Activated CD8-positive, alpha-beta T cell treated with anti-CD3 and anti-CD28 coated beads, Interleukin-2, amount 10 ng/mL, durations not matched to agents 7 days and 5 days (primary cell): ENCODE data around the gene CLTB. TPM values are rescaled to one million over a fixed set of nuclear protein-coding genes. Genes with fewer than 3 reads are reported as not detected.

Experiments
- ATAC-seq: fragments of 150-1000 bp; cut with Tn5 transposase; one replicate; pipeline ENCODE4 v1.10.0; 2021; ENCODE audit warnings: moderate library complexity
- CTCF ChIA-PET: fragments of 350-600 bp; sonication (Branson Sonifier 250); formaldehyde crosslinking; loops from one replicate; lab custom pipeline; 2021; ENCODE audit warnings: antibody characterized with exemption; lab: Charles Lee
- POLR2A ChIA-PET: fragments of 350-600 bp; sonication (Branson Sonifier 250); formaldehyde crosslinking; loops from one replicate; lab custom pipeline; 2021; ENCODE audit warnings: antibody characterized with exemption; lab: Charles Lee
- DNase-seq: peaks from one replicate; pipeline ENCODE4 v3.0.0-alpha.2; 2020
- H3K27ac Mint-ChIP-seq: one replicate; pipeline ENCODE4 v1.8.0; 2021; ENCODE audit warnings: mild to moderate bottlenecking, mixed read lengths
- H3K27me3 Mint-ChIP-seq: one replicate; pipeline ENCODE4 v1.8.0; 2021; ENCODE audit warnings: low read depth, mixed read lengths
- H3K36me3 Mint-ChIP-seq: one replicate; pipeline ENCODE4 v1.8.0; 2021; ENCODE audit warnings: low read depth, mixed read lengths
- H3K4me1 Mint-ChIP-seq: one replicate; pipeline ENCODE4 v1.8.0; 2021; ENCODE audit warnings: low read depth, mixed read lengths
- H3K4me3 Mint-ChIP-seq: one replicate; pipeline ENCODE4 v1.8.0; 2021; ENCODE audit warnings: mild to moderate bottlenecking, mixed read lengths
- H3K9me3 Mint-ChIP-seq: one replicate; pipeline ENCODE4 v1.8.0; 2022; ENCODE audit warnings: mixed read lengths; ENCODE audit not compliant: insufficient read depth
- total RNA-seq, 2 experiments: library from RNA; stranded (reverse); gene quantifications; one replicate each; pipeline ENCODE4 v1.2.3, GENCODE V29; 2021

Gene CLTB
- total RNA-seq, 2 experiments from 2014 or later = 65.4 to 67.7 TPM

DNA sequence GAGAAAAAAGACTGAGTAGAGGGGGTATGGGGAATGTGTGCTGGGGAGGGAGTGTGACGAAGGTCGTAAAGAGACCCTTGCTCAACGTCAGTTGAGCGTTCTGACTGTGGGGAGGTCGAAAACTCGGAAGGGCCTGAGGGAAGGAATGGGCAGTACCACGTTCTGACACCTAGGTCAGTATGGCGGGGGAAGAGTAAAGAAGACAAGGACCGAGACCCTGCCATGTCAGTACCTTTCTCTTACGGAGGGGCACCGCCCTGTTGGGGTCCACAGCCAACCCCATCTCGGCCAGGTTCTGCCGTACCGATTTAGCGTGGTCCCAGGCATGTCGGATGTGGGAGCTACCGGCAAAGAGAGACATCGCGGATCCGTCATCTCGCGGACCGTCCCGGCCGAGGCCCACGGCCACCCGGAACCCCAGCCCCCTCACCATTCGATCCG is 28.3 kb downstream of the CLTB start:
- Mint-ChIP-seq H3K36me3 (peaks cover 63% of the 10 kb centered on the region), H3K9me3 (no peaks in the 10 kb centered on the region)
- CTCF ChIA-PET = no interaction called here

DNA sequence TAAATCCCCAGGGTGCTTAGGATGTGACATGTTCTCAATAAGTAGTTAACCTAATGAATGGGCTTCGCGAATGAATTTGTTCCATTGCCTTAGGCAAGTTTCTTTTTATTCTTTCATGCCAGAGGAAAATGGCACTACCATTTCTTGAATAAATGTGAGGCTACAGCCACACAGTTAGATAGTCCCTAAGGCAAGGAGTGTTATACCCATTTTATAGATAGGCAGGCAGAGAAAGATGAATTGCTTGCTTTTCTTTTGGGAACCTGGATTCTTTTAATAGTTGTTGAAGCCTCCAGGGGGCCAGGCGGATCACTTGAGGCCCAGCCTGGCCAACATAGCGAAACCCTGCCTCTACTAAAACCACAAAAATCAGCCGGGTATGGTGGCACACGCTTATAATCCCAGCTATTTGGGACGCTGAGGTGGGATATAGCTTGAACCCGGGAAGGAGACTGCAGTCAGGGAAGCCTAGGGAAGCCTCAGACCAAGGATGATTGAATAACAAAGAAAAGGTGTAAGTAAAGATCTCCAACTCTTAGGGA is 28.9 kb downstream of the CLTB start:
- Mint-ChIP-seq H3K27me3 (no peaks in the 10 kb centered on the region), H3K4me3 (peak overlapping the region; percentile 93), H3K4me1 (peaks cover 38% of the 10 kb centered on the region), H3K9me3 (no peaks in the 10 kb centered on the region), H3K27ac (peak overlapping the region; percentile 99), H3K36me3 (peaks cover 66% of the 10 kb centered on the region)
- CTCF ChIA-PET = interaction anchor here (0.5 kb wide), 1 partner anchor 58 kb away, joined by 3 read pairs; no protein-coding TSS in a partner anchor
- DNase-seq = no peak
- no peak for ATAC-seq
- POLR2A ChIA-PET = interaction anchor here (0.6 to 1.0 kb wide), 2 partner anchors 150 to 1685 kb away, joined by 4 read pairs; partner anchors contain the start of gene RNF44

More for the DNA sequence above, 28.3 kb downstream of the CLTB start:
- peaks cover 38% of the 10 kb centered on the region for H3K4me1 Mint-ChIP-seq
- H3K27me3 Mint-ChIP-seq = no peaks in the 10 kb centered on the region
- peak overlapping the region; percentile 99 for H3K27ac Mint-ChIP-seq
- DNase-seq (peak; percentile 26), ATAC-seq (peak; percentile 2)
- peak overlapping the region; percentile 93 for H3K4me3 Mint-ChIP-seq
- POLR2A ChIA-PET = interaction anchor here (0.6 to 1.0 kb wide), 3 partner anchors 28 to 1684 kb away, joined by 4 read pairs; partner anchors contain the start of genes CLTB and RNF44

DNA sequence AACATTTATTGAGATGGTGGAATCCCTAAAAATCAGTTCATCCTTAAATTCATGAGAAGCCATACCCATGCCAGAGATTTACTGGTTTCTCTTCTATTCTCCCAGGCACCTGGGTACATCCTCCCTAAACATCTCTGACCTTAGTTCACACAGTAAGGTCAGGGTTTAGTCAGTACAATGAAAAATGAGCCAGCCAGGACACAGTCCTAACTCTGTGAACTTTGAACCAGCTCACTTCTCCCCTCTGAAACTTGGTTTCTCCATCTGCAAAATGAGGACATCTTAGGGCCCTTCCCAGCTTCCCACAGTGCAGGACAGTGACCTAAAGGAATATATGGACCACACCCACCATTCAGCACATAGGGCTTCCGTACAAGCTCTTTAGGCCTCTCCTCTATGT is 29.8 kb downstream of the CLTB start:
- no peaks in the 10 kb centered on the region for H3K27me3 Mint-ChIP-seq
- peaks cover 67% of the 10 kb centered on the region for H3K36me3 Mint-ChIP-seq
- ATAC-seq (no peak), DNase-seq (no peak)
- CTCF ChIA-PET = no interaction called here
- peak overlapping the region; percentile 93 for H3K4me3 Mint-ChIP-seq
- H3K27ac Mint-ChIP-seq = peak overlapping the region; percentile 41
- peaks cover 33% of the 10 kb centered on the region for H3K4me1 Mint-ChIP-seq
- POLR2A ChIA-PET = interaction anchor here (1.1 to 1.3 kb wide), 2 partner anchors 61 to 149 kb away, joined by 3 to 5 read pairs; partner anchors contain the start of gene FAF2
- no peaks in the 10 kb centered on the region for H3K9me3 Mint-ChIP-seq

DNA sequence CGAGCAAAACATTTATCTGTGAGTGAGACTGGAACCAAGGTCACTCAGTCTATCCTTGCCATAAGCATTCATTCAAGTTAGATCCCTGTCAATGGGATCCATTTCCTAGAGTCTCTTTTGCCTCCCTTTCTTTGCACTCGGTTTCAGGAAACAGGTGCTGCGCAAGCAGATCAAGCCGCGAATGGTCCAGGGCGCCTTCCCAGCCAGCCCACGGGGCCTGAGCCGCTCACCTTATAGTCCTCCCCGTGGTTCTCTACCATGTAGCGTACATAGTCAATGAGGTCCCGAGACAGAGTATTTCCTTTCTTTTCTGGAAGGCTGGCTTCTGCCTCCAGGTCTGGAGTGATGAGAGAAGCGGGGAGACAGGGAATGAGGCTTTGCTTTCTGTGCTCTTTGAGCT is 31.3 kb downstream of the CLTB start:
- no peaks in the 10 kb centered on the region for H3K27me3 Mint-ChIP-seq
- peaks cover 67% of the 10 kb centered on the region for H3K36me3 Mint-ChIP-seq
- ATAC-seq (no peak), DNase-seq (no peak)
- H3K4me1 Mint-ChIP-seq = peaks cover 27% of the 10 kb centered on the region
- ChIA-PET POLR2A (no interaction called here), CTCF (no interaction called here)
- H3K9me3 Mint-ChIP-seq = no peaks in the 10 kb centered on the region
- no peak overlapping the region for H3K27ac Mint-ChIP-seq
- H3K4me3 Mint-ChIP-seq = no peak overlapping the region

DNA sequence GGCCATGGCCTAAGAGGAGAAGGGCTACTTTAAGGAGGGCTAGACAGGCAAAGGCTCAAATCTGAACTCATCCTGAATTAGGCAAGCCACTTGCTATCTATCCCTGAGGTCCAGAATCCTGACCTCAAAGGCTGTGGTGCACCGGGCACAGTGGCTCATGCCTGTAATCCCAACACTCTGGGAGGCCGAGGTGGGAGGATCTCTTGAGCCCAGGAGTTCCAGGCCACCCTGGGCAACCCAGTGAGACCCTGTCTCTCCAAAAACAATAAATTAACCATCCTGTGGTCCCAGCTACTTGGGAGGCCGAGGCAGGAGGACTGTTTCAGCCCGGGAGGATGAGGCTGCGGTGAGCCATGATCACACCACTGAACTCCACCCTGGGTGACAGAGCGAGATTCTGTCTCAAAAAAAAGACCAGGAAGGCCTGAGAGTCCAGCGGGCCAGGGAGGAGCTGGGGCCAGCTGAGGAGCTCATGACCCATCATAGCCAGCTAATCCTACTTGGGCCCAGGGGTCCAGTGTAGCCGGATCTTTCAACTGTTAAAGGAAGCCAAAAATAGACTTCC is 31.9 kb downstream of the CLTB start:
- H3K27me3 Mint-ChIP-seq = no peaks in the 10 kb centered on the region
- peaks cover 66% of the 10 kb centered on the region for H3K36me3 Mint-ChIP-seq
- peaks cover 24% of the 10 kb centered on the region for H3K4me1 Mint-ChIP-seq
- no peak overlapping the region for H3K4me3 Mint-ChIP-seq
- POLR2A ChIA-PET = no interaction called here
- no peak overlapping the region for H3K27ac Mint-ChIP-seq
- no peaks in the 10 kb centered on the region for H3K9me3 Mint-ChIP-seq
- no peak for ATAC-seq
- CTCF ChIA-PET = no interaction called here
- no peak for DNase-seq

DNA sequence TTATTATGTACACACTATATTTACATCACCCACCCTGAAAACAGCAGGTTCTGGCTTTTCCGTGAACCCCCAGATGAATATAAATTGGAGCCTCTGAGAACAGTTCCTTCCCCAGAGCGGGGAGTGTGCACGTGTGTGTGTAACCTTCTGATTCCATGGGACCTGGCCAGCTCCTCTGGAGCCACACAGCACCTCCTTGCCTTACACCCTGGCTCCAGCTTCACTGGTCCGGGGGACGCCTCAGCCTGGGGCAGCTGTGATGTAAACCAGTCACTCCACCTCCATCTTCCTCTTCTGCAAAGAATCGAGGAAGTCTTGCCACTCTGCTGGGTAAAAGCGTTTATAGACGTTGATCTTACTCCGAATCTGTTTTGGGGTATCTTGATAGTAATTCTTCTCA is 32.4 kb downstream of the CLTB start:
- ATAC-seq (no peak), DNase-seq (no peak)
- no peak overlapping the region for H3K4me3 Mint-ChIP-seq
- H3K4me1 Mint-ChIP-seq = peaks cover 24% of the 10 kb centered on the region
- CTCF ChIA-PET = no interaction called here
- H3K27ac Mint-ChIP-seq = no peak overlapping the region
- POLR2A ChIA-PET = no interaction called here
- no peaks in the 10 kb centered on the region for H3K9me3 Mint-ChIP-seq
- no peaks in the 10 kb centered on the region for H3K27me3 Mint-ChIP-seq
- peaks cover 66% of the 10 kb centered on the region for H3K36me3 Mint-ChIP-seq

DNA sequence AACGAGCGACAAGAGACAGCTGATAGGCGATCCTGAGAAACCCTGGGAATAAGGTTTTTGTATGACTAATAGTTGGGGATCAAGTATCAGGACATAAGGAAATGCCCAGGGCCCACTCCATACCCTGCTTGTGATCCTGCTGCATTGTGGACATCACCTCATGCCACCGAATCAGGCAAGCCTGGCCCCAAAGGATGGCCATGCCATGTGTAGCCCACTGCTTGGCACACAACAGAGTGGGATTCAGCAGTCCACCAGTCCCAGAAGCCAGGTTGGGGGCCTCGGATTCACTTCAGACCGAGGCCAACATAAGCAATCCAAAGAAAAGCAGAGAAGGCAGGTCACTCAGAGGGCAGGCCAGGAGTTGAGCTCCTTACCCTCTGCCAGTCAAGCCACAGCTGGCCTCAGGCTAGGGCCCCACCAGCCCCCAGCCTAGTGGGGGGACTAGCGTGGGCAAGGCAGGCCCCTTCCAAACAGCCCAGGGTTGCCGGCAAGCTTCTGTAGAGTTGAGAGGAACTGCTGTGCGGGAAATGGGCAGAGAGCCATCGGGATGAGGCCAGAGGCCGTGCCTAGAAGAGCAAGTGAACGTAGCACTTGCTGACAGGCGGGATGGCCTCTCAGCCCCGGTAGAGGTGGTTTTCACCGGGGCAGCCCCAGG is 33.0 kb downstream of the CLTB start:
- CTCF ChIA-PET = no interaction called here
- Mint-ChIP-seq H3K27ac (no peak overlapping the region), H3K9me3 (no peaks in the 10 kb centered on the region), H3K4me1 (peaks cover 24% of the 10 kb centered on the region), H3K4me3 (no peak overlapping the region), H3K27me3 (no peaks in the 10 kb centered on the region), H3K36me3 (peaks cover 66% of the 10 kb centered on the region)
- POLR2A ChIA-PET = no interaction called here
- DNase-seq (no peak), ATAC-seq (no peak)

DNA sequence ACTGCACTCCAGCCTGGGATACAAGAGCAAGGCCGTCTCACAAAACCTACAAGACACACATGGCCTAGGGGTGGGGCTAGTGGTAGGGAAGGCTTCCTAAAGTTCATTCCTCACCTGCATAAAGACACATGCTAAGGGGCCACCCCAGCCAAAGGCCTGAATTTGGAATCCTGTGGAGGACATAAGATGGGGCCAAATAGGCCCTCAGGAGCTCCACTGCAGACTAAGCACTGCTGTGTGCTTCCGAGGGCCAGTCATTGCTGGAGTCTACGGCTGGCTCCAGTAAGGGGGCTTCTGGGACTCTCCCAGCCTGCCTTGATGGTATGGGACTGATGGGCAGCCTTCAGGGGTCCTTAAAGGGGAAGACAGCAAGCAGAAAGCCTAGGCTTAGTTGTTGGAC is 33.6 kb downstream of the CLTB start:
- Mint-ChIP-seq H3K4me3 (no peak overlapping the region), H3K27me3 (no peaks in the 10 kb centered on the region), H3K36me3 (peaks cover 62% of the 10 kb centered on the region), H3K9me3 (no peaks in the 10 kb centered on the region), H3K27ac (no peak overlapping the region), H3K4me1 (peaks cover 24% of the 10 kb centered on the region)
- DNase-seq (no peak), ATAC-seq (no peak)
- ChIA-PET POLR2A (no interaction called here), CTCF (no interaction called here)

DNA sequence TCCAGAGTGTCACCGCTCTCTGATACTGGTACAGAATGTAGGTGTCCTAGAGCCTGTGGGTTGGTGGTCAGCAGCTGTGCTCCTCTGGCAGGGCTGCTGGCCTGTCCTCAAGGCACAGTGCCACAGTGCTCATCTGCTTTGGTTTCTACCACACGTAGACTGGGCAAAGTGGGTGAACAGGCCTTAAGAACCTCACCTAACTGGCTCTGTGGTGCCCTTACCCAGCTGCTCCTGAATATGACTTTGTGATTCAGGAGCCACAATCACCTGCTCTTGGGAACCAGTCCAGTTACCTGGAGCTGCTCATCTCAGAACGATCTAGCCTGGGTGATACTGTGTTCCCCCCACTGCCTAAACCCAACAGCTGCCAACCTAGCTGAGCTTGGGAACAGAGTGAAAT is 34.4 kb downstream of the CLTB start:
- no peak for DNase-seq
- no peaks in the 10 kb centered on the region for H3K27me3 Mint-ChIP-seq
- no peaks in the 10 kb centered on the region for H3K9me3 Mint-ChIP-seq
- no peak overlapping the region for H3K27ac Mint-ChIP-seq
- peaks cover 57% of the 10 kb centered on the region for H3K36me3 Mint-ChIP-seq
- POLR2A ChIA-PET = no interaction called here
- CTCF ChIA-PET = no interaction called here
- no peak overlapping the region for H3K4me3 Mint-ChIP-seq
- ATAC-seq = no peak
- peaks cover 18% of the 10 kb centered on the region for H3K4me1 Mint-ChIP-seq

DNA sequence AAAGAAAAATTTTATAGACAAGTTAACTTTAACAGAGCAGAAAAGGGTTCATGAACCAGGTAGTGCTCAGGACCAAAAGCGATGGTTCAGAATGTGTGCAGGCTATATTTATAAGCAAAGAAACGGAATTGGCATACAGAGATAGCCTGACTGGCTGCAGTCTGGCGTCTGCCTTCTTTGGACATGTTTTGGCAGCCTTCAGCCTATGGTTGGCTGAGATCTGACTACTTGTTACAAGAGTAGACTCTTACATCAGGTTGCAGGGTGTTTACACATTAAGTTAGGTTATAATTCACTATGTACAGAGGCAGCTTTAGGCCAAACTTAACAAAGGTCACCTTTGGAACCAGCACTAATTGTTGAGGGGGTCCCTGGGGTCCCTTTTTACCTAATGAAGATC is 34.9 kb downstream of the CLTB start:
- DNase-seq (no peak), ATAC-seq (no peak)
- Mint-ChIP-seq H3K27ac (no peak overlapping the region), H3K4me3 (no peak overlapping the region), H3K9me3 (no peaks in the 10 kb centered on the region), H3K27me3 (no peaks in the 10 kb centered on the region), H3K4me1 (peaks cover 12% of the 10 kb centered on the region), H3K36me3 (peaks cover 51% of the 10 kb centered on the region)
- POLR2A ChIA-PET = no interaction called here
- CTCF ChIA-PET = no interaction called here

DNA sequence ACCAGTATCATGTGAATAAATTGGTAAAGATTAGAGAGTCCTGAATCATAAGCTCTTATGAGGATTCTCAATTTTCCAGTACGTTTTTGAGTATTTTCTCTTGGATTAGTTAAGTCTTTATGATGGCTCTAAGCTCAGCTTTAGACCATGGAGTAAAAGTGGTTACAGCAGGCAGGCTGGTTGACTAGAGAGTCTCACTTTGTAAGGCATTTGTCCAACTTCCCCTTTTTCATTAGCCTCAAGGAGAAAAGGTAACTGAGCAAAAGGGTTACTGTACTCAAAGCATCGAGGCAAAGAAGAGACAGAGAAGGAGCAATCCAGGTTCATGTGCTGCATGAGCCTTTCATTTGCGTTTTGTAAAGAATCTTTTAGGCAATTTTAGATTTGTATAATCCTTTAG is 36.5 kb downstream of the CLTB start:
- ChIA-PET CTCF (interaction anchor here (1.5 kb wide), 1 partner anchor 9 kb away, joined by 3 read pairs; no protein-coding TSS in a partner anchor), POLR2A (no interaction called here)
- no peaks in the 10 kb centered on the region for H3K4me1 Mint-ChIP-seq
- H3K27ac Mint-ChIP-seq = no peak overlapping the region
- H3K4me3 Mint-ChIP-seq = no peak overlapping the region
- ATAC-seq = no peak
- no peaks in the 10 kb centered on the region for H3K27me3 Mint-ChIP-seq
- peaks cover 39% of the 10 kb centered on the region for H3K36me3 Mint-ChIP-seq
- no peak for DNase-seq
- no peaks in the 10 kb centered on the region for H3K9me3 Mint-ChIP-seq

DNA sequence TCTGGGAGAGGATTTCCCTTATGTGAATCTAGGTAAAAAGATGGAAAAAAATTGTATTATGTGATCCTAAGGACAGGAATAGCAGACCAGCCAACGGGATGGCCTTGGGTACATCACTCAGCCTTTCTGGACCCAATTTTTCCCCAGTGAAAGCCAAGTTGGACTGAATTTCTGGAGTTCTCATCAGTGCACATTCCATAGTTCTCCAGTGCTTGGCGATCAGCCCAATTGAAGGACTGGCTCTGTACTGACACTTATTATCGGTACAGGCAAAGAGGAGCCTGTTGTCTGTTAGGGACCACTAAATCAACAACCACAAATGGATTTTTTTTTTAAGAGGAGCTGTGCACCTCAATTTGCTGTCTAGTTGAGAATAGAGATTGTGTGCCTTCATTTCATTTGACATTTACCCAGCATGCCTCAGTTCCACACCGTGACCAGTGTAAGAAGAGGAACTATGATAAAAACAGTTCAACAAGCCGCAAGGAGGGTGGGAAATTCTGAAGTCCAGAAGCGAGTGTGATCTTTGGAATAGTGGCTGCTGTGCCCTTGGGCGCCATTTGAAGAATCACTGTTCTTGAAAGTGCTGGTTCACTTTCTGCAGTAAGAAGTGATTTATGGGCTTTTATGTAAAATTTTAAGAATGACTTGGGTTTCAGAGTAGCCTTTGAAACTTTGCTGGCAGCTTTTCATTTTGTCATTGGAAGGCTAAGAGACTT is 43.1 kb downstream of the CLTB start:
- Mint-ChIP-seq H3K27me3 (no peaks in the 10 kb centered on the region), H3K36me3 (no peaks in the 10 kb centered on the region), H3K9me3 (no peaks in the 10 kb centered on the region), H3K4me1 (no peaks in the 10 kb centered on the region), H3K4me3 (no peak overlapping the region), H3K27ac (no peak overlapping the region)
- ATAC-seq (no peak), DNase-seq (no peak)
- ChIA-PET POLR2A (no interaction called here), CTCF (no interaction called here)
